Neuronal stem cell (in vitro differentiated cells): ENCODE results near the gene NOL4L.

Experiments
- DNase-seq: peaks from one replicate; pipeline ENCODE4 v3.0.0-alpha.2; 2013; ENCODE audit warnings: low spot score
- H2AFZ ChIP-seq: one replicate; pipeline ENCODE4 v1.6.1; 2013; ENCODE audit warnings: mild to moderate bottlenecking, low read length, inconsistent platforms
- H2AK5ac ChIP-seq: 2 replicates; pipeline ENCODE4 v1.6.1; 2013; ENCODE audit warnings: low read depth, mild to moderate bottlenecking, inconsistent platforms, low read length, moderate library complexity, mixed read lengths
- H2BK120ac ChIP-seq: 2 replicates; pipeline ENCODE4 v1.6.1; 2013; ENCODE audit warnings: low read depth, mild to moderate bottlenecking, inconsistent platforms, low read length, moderate library complexity, mixed read lengths
- H2BK12ac ChIP-seq: one replicate; pipeline ENCODE4 v1.6.1; 2013; ENCODE audit warnings: low read length, inconsistent platforms
- H2BK15ac ChIP-seq: 2 replicates; pipeline ENCODE4 v1.6.1; 2013; ENCODE audit warnings: mild to moderate bottlenecking, low read length, inconsistent platforms, mixed read lengths
- H2BK5ac ChIP-seq: one replicate; pipeline ENCODE4 v1.6.1; 2013; ENCODE audit warnings: inconsistent platforms, mild to moderate bottlenecking, low read length, moderate library complexity
- H3K14ac ChIP-seq: one replicate; pipeline ENCODE4 v1.6.1; 2013; ENCODE audit warnings: low read length, inconsistent platforms
- H3K18ac ChIP-seq: 2 replicates; pipeline ENCODE4 v1.6.1; 2013; ENCODE audit warnings: low read length, inconsistent platforms
- H3K23ac ChIP-seq: 2 replicates; pipeline ENCODE4 v1.6.1; 2013; ENCODE audit warnings: low read depth, mild to moderate bottlenecking, mixed read lengths, low read length, inconsistent platforms; ENCODE audit not compliant: poor library complexity
- H3K27ac ChIP-seq: replicated peaks from 3 replicates; pipeline ENCODE4 v1.5.1; 2013; ENCODE audit warnings: low read length, inconsistent platforms
- H3K27me3 ChIP-seq, 3 experiments: 2 replicates each; pipeline ENCODE4 v1.6.1; 2013; ENCODE audit warnings: low read length in 3 of 3, mild to moderate bottlenecking in 2 of 3, inconsistent platforms in 1 of 3, low read depth in 1 of 3, mixed read lengths in 1 of 3, moderate library complexity in 1 of 3; ENCODE audit not compliant: control insufficient read depth in 3 of 3, insufficient read depth in 3 of 3
- H3K36me3 ChIP-seq, 2 donors: replicated peaks in 1 of 2; 2 replicates each; pipeline ENCODE4 v1.6.1; 2013; ENCODE audit warnings: low read length in 2 of 2; ENCODE audit not compliant: control insufficient read depth in 2 of 2, insufficient read depth in 2 of 2
- H3K4ac ChIP-seq: 2 replicates; pipeline ENCODE4 v1.6.1; 2013; ENCODE audit warnings: inconsistent platforms, mild to moderate bottlenecking, low read length, moderate library complexity
- H3K4me1 ChIP-seq, 2 donors: 1 replicate in 1 of 2; 2 replicates in 1 of 2; pipeline ENCODE4 v1.6.1; 2013; ENCODE audit warnings: low read length in 2 of 2, low read depth in 1 of 2; ENCODE audit not compliant: control insufficient read depth in 2 of 2, insufficient read depth in 1 of 2
- H3K4me2 ChIP-seq: one replicate; pipeline ENCODE4 v1.6.1; 2013; ENCODE audit warnings: mild to moderate bottlenecking, low read length, inconsistent platforms; ENCODE audit not compliant: insufficient read depth, poor library complexity, severe bottlenecking
- H3K4me3 ChIP-seq, 2 donors: 2 replicates each; pipeline ENCODE4 v1.5.1; 2013; ENCODE audit warnings: low read length in 2 of 2, mild to moderate bottlenecking in 2 of 2, inconsistent platforms in 1 of 2, moderate library complexity in 1 of 2
- H3K79me1 ChIP-seq: one replicate; pipeline ENCODE4 v1.6.1; 2013; ENCODE audit warnings: low read depth, mild to moderate bottlenecking, inconsistent platforms, low read length, moderate library complexity
- H3K9ac ChIP-seq: one replicate; pipeline ENCODE4 v1.6.1; 2013; ENCODE audit warnings: mild to moderate bottlenecking, low read depth, low read length, inconsistent platforms; ENCODE audit not compliant: poor library complexity
- H3K9me3 ChIP-seq, 2 donors: replicated peaks in 1 of 2; 2 replicates each; pipeline versions ENCODE3 to v1.6.1; 2013; ENCODE audit warnings: low read length in 2 of 2, mild to moderate bottlenecking in 2 of 2, inconsistent platforms in 1 of 2, low read depth in 1 of 2, mixed read lengths in 1 of 2, moderate library complexity in 1 of 2; ENCODE audit not compliant: control insufficient read depth in 2 of 2, insufficient read depth in 1 of 2
- H4K8ac ChIP-seq: one replicate; pipeline ENCODE4 v1.6.1; 2013; ENCODE audit warnings: low read depth, mild to moderate bottlenecking, inconsistent platforms, low read length, moderate library complexity
- H4K91ac ChIP-seq: one replicate; pipeline ENCODE4 v1.6.1; 2013; ENCODE audit warnings: low read length, low read depth, mild to moderate bottlenecking, inconsistent platforms; ENCODE audit not compliant: poor library complexity
- WGBS, 2 donors: extraction: QIAGEN DNeasy Blood & Tissue Kit; methylation state at CpG; one replicate each; pipeline ENCODE4 v1.1.7; 2013; ENCODE audit warnings: missing lambda C conversion rate in 2 of 2, mixed read lengths in 1 of 2; ENCODE audit not compliant: insufficient read length in 2 of 2, insufficient replicate concordance in 1 of 2; ENCODE audit errors: extremely low coverage in 2 of 2; 5-methylcytosine and 5-hydroxymethylcytosine counted together

Gene NOL4L

GRCh38 chr20:32553618-32554017, 31.5 kb downstream of the NOL4L start:
- no CpG with 5 or more reads among the region's 4 CpGs for WGBS, 2 donors
- Histone ChIP-seq H3K36me3 (no peaks in the 10 kb centered on the region), H4K8ac (no peak overlapping the region), H2AK5ac (no peak overlapping the region), H3K4me2 (no peak overlapping the region), H2BK120ac (no peak overlapping the region), H3K27ac (no peak overlapping the region), H3K4me1 (peaks cover 6 to 9% of the 10 kb centered on the region in 2 donors), H3K27me3 (no peaks in the 10 kb centered on the region), H3K9me3 (peaks cover 0 to 5% of the 10 kb centered on the region in 2 donors), H2AFZ (no peak overlapping the region), H3K14ac (no peak overlapping the region), H2BK5ac (no peak overlapping the region), H3K9ac (no peak overlapping the region), H2BK15ac (no peak overlapping the region), H4K91ac (no peak overlapping the region), H3K4ac (no peak overlapping the region), H3K18ac (no peak overlapping the region), H3K4me3 (no peak overlapping the region), H3K79me1 (no peaks in the 10 kb centered on the region), H3K23ac (no peak overlapping the region), H2BK12ac (no peak overlapping the region)
- DNase-seq, result no peak

GRCh38 chr20:32551693-32552092, 33.4 kb downstream of the NOL4L start:
- Histone ChIP-seq H3K14ac (no peak overlapping the region), H2BK120ac (no peak overlapping the region), H3K9ac (no peak overlapping the region), H4K91ac (no peak overlapping the region), H2BK12ac (no peak overlapping the region), H4K8ac (no peak overlapping the region), H2AFZ (no peak overlapping the region), H3K4me3 (no peak overlapping the region), H3K4me2 (no peak overlapping the region), H3K18ac (no peak overlapping the region), H3K27me3 (no peaks in the 10 kb centered on the region), H3K23ac (no peak overlapping the region), H2BK15ac (no peak overlapping the region), H3K4me1 (peaks cover 0 to 2% of the 10 kb centered on the region in 2 donors), H3K4ac (no peak overlapping the region), H3K79me1 (no peaks in the 10 kb centered on the region), H2BK5ac (no peak overlapping the region), H2AK5ac (no peak overlapping the region), H3K27ac (no peak overlapping the region), H3K9me3 (peaks cover 0 to 5% of the 10 kb centered on the region in 2 donors), H3K36me3 (no peaks in the 10 kb centered on the region)
- WGBS, 2 donors, result no CpG with 5 or more reads among the region's 2 CpGs
- no peak for DNase-seq

- H2BK12ac ChIP-seq, result no peak overlapping the region
- peaks cover 0 to 5% of the 10 kb centered on the region in 2 donors for H3K4me1 ChIP-seq
- no peaks in the 10 kb centered on the region for H3K27me3 ChIP-seq
- no CpG with 5 or more reads among the region's 2 CpGs for WGBS, 2 donors
- no peak overlapping the region for H2BK5ac ChIP-seq
- no peak overlapping the region for H2AK5ac ChIP-seq
- no peak overlapping the region for H4K8ac ChIP-seq
- H4K91ac ChIP-seq, result no peak overlapping the region
- H3K36me3 ChIP-seq, result no peaks in the 10 kb centered on the region
- no peak overlapping the region for H3K27ac ChIP-seq
- H3K4ac ChIP-seq, result no peak overlapping the region
- no peak overlapping the region for H3K23ac ChIP-seq
- H2BK15ac ChIP-seq, result no peak overlapping the region
- H3K79me1 ChIP-seq, result no peaks in the 10 kb centered on the region
- no peak overlapping the region for H3K18ac ChIP-seq
- DNase-seq, result no peak
- no peak overlapping the region for H2AFZ ChIP-seq
- no peak overlapping the region for H3K4me3 ChIP-seq
- peaks cover 0 to 5% of the 10 kb centered on the region in 2 donors for H3K9me3 ChIP-seq
- no peak overlapping the region for H2BK120ac ChIP-seq
- H3K4me2 ChIP-seq, result no peak overlapping the region
- H3K9ac ChIP-seq, result no peak overlapping the region
- no peak overlapping the region for H3K14ac ChIP-seq
Observed at GRCh38 chr20:32549842-32550241, 35.3 kb downstream of the NOL4L start.

GRCh38 chr20:32547753-32548034, 37.4 kb downstream of the NOL4L start:
- Histone ChIP-seq H3K4ac (no peak overlapping the region), H3K79me1 (no peaks in the 10 kb centered on the region), H2BK5ac (no peak overlapping the region), H2AK5ac (no peak overlapping the region), H3K9me3 (peaks cover 0 to 5% of the 10 kb centered on the region in 2 donors), H3K36me3 (no peaks in the 10 kb centered on the region), H2BK15ac (no peak overlapping the region), H3K23ac (no peak overlapping the region), H3K18ac (peak overlapping the region; percentile 58), H2AFZ (no peak overlapping the region), H4K91ac (no peak overlapping the region), H3K9ac (no peak overlapping the region), H3K27ac (no peak overlapping the region), H3K4me3 (no peak overlapping the region), H4K8ac (no peak overlapping the region), H2BK12ac (no peak overlapping the region), H3K4me2 (no peak overlapping the region), H3K4me1 (peaks cover 0 to 7% of the 10 kb centered on the region in 2 donors), H2BK120ac (no peak overlapping the region), H3K14ac (no peak overlapping the region), H3K27me3 (no peaks in the 10 kb centered on the region)
- no CpG with 5 or more reads among the region's 1 CpG for WGBS, 2 donors
- DNase-seq, result no peak
